GM12891 (cell line): ENCODE measurements around the gene KCTD1.

Experiments
- PAX5 ChIP-seq: IDR thresholded peaks from 2 replicates; pipeline ENCODE4 v1.6.1; 2011; ENCODE audit warnings: low read length, moderate library complexity, mild to moderate bottlenecking; ENCODE audit not compliant: insufficient read depth, severe bottlenecking
- POLR2A ChIP-seq: IDR thresholded peaks from 2 replicates; pipeline ENCODE4 v1.6.1; 2011; ENCODE audit warnings: low read depth, low read length, control low read depth
- POLR2AphosphoS5 ChIP-seq: IDR thresholded peaks from 2 replicates; pipeline ENCODE4 v1.6.1; 2011; ENCODE audit warnings: low read depth, low read length, control low read depth
- POU2F2 ChIP-seq: IDR thresholded peaks from 2 replicates; pipeline ENCODE4 v1.6.1; 2011; ENCODE audit warnings: low read depth, mild to moderate bottlenecking, control low read depth, low read length, moderate library complexity
- SPI1 ChIP-seq: IDR thresholded peaks from 2 replicates; pipeline ENCODE4 v1.6.1; 2011; ENCODE audit warnings: low read depth, low read length, control low read depth
- TAF1 ChIP-seq: IDR thresholded peaks from 2 replicates; pipeline ENCODE4 v1.6.1; 2011; ENCODE audit warnings: low read depth, low read length, control low read depth

DNA sequence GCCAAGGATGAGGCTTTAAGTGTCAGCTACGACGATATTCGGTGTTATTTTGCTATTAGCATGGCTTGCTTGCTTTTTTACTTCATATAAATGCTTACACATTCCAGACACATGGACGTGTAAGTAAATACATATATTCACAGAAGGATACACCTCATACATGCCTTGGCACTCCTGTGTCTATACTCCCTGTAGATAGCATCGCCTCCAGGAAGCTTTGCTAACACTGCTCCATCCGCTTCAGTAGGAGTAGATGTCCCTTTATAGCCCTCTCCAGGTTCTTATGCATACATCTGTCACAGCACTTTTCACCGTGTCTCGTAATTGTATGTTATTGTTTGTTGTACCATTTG is 27.5 kb upstream of the KCTD1 start:
- TF ChIP-seq POLR2A (no peak), SPI1 (no peak), POU2F2 (no peak), POLR2AphosphoS5 (no peak), TAF1 (no peak), PAX5 (no peak)
